DOHH2 (cell line): Measurements from ENCODE around the gene JDP2.

ENCODE experiments used
- CTCF ChIP-seq: fragments of 200-600 bp; sonication (generic); IDR thresholded peaks from one replicate; pipeline ENCODE4 v1.5.1; 2014; ENCODE audit warnings: antibody characterized with exemption, mild to moderate bottlenecking, low read depth, low read length; ENCODE audit not compliant: poor library complexity, severe bottlenecking
- EZH2phosphoT487 ChIP-seq: fragments of 200-600 bp; sonication (generic); IDR thresholded peaks from 2 replicates; pipeline ENCODE4 v1.6.1; 2017; ENCODE audit warnings: borderline replicate concordance, mild to moderate bottlenecking, antibody characterized with exemption, low read length, moderate library complexity, mixed read lengths

DNA sequence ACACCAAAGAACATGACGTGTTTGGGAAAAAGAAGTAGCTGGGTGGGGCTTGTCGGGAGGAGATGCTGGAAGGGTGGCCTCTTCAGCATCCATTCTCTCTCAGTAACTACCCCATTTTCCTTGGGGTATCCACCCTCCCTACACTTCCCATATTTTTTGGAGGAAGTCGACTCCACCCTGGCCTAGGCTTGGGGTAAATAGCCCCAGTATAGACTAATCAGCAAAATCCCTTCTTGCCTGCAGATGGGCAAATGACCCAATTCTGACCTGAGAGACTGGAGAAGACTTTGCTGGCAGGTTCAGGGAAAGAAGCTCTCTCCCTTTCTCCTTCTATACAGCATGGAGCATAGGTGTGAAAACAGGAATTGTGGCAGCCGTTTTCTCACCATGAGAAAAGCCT is 28.5 kb upstream of the JDP2 start:
- TF ChIP-seq CTCF: no peak
- no peak for TF ChIP-seq EZH2phosphoT487
